Measurements from ENCODE around the gene RSU1.

DNA sequence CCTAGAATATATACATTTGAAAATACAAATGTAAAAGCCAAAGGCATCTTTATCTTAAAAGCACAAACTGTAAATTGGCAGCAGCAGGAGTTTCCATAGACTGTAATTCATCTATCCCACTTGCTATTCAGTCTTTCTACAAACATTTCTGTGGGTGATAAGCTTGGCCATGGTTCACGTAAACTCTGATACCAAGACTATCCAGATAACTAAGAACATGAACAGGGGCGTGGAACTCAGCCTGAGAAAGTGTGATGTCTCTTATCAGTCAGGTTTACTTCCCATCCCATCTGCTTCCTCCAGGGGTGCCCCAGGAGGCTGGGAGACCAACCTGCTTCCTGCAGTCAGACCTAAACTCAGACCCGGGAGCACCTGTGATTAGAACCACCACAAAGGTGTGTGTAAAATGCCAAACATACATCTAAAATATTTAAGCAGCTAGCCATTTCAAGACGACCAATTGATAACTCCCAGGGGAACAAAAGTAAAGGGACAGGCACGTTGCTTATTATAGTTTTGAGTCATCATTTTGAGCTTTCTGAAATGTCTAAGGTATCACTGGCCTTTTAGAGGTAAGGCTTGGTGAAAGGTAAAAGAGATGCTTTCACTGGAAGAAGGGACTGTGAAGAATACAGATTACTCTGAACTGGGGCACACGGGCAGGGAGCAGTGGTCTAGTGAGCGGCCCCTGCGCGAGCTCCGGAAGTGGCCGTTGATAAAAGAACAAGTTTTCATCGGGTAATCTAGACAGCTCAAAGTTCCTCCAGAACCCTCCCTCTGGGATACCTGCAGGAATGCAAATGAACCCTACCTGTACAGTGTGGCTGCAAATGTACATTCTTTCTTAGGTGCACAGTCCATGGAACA, 51.5 kb downstream of the RSU1 start:
- no peak for TF ChIP-seq TAF1 (IDR thresholded peaks at IDR 0.05; ENCODE audit: low read depth, low read length)
- TF ChIP-seq POLR2A (IDR thresholded peaks at IDR 0.05; ENCODE audit: low read depth, low read length), result no peak
- TF ChIP-seq POLR2AphosphoS5 (IDR thresholded peaks at IDR 0.05; ENCODE audit: low read depth, low read length), result no peak
- no peak for TF ChIP-seq POU2F2 (IDR thresholded peaks at IDR 0.05; ENCODE audit: low read depth, low read length)

All from GM12891 (cell line).